Right renal pelvis (tissue), 4 donors: Measurements from ENCODE around the gene KLHDC7A. TPM values are rescaled to one million over a fixed set of nuclear protein-coding genes. Genes with fewer than 3 reads are reported as not detected.
A peak's percentile ranks its signal among the peaks of the same experiment; 100 is the strongest.
"Not testable (repeated sequence)": the region's sequence is repeated elsewhere in the genome, so short reads cannot be mapped to it uniquely, and the experiment has no call there.

Source experiments
- DNase-seq, 4 donors: peaks; one replicate each; pipeline ENCODE4 v3.0.0-alpha.2; 2013; ENCODE audit warnings: low read depth in 4 of 4, low spot score in 3 of 4, missing footprints in 1 of 4
- polyA plus RNA-seq, 4 donors: library from polyadenylated mRNA; unstranded; fragments of 120-200 nt; gene quantifications; one replicate each; pipeline ENCODE4 v1.2.1, GENCODE V29; 2013; ENCODE audit not compliant: insufficient read length in 4 of 4

Gene KLHDC7A
- 10 to 100 TPM; 10.5 to 14.0 (median 13.6) TPM for polyA plus RNA-seq

DNA sequence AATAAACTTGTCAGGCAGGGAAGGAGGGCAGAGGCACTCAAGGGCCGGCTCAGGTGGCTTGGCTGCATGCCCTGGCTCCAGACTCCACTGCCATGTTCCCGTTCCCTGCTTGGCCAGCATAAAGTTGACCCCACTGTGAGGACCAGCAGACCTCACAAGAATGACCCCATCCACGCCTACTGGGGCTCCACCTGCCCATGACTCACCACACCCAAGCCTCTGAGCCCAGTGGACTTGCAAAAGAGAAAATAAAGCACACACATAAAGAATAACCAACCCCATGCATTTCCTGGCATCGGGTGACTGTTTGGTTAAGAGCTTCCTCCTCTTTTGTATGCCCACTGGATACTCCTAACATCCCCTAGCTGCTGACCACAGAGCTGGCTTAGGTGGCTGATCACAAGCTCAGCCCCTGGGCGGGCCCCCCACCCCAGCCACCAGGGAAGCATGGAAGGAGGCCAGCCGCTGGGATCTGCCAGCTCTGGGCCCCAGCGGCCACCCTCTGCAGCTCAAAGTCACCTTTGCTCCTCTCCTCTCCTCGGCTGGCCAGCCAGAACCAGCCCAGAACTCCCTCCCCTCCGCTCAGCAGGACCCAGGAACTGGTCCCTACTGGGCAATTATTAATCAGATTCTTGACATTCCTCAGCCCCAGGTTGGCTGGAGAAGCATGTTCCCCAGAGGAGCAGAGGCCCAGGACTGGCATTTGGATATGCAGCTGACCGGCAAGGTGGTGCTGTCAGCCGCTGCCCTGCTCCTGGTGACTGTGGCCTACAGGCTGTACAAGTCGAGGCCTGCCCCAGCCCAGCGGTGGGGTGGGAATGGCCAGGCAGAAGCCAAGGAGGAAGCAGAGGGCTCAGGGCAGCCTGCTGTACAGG is at the start of gene KLHDC7A:
Gene KLHDC7A, plus strand, starts transcription at position 616 of the 875 bp plus-strand sequence. Its CDS starts 52 bp downstream, at position 668.
- DNase-seq, result peak; percentile 49 to 80 (median 69)

- no peak for DNase-seq
Observed at GRCh38 chr1:18434041-18434440, 46.7 kb upstream of the KLHDC7A start.

DNA sequence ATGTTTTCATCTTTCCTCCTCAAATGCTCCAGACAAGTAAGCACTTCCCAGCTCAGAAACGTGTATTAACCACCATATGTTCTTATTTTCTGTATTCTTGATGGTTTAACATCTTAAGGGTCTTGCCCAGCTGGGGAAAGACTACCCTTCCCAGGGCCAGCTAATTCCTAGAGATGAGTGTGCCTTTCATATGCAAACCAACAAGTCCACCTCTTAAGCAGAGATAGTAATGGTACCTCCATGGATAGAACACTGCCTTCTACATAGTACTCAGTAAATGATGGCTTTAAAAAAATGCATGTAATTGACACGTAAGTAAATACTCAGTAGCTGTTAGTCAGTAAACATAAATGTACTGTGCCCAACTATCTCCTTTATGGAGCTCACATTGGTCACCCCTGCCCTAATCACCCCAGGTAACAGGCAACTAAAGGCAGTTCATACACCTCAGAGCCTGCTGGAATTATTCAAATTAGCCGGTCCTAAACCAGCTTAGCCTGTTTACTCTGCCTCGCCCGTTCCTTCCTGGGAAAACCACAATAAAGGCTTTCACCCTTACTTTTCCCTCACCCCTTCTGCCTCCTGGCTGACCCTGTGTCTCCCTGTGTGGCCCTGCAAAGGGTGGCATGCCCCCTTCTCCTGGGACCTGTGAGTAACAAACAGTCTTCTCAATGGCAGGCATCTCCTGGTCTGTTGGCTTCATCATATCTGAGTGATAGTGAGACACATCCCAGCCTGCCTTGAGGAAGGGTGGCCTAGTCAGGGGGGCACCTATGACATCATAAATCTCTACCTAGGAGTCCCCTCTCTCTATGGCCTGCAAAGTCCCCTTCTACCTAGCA is 40.1 kb upstream of the KLHDC7A start:
- peak in 1 of 4 donors; percentile 12 for DNase-seq

- no peak for DNase-seq
Observed at GRCh38 chr1:18443587-18444520, 36.9 kb upstream of the KLHDC7A start.

DNA sequence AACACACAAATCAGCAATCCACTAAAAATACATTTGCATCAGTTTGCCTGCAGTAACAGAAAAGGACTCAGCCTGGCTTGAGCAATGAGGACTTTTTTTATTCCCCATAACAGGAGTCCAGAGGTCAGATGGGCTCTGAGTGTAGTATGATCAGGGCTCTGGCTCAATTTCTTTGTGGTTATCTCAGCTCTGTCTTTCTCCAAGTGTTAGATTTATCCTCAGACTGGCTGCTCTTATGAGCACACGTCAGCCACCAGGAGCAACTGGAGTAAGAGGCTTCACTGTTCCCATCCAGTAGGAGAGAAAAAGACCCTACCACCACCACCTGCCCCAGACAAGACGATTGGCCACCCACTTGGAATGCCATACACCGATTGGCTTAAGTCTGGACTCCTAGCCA is 36.2 kb upstream of the KLHDC7A start:
- DNase-seq, result no peak

DNA sequence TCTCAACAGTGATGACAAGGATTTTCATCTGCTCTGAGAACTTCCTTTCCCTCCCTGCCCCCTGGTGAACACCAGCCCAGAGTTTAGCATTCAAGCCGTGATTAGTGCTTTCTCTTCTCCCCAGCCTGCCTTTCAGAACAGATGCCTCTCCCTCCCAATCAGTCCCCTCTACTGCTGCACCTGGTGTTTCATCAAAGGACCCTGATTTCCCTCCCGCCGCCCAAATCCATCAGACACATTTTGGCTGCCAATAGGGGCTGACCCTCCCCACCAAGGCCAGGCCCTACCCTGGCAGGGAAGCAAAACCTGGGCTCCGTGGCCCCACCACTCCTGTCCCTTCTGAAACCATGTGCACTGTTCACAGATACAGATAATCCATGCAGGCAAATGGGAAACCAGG is 34.0 kb upstream of the KLHDC7A start:
- DNase-seq, result no peak

GRCh38 chr1:18447509-18448220 is 33.1 kb upstream of the KLHDC7A start:
- no peak for DNase-seq

- no peak for DNase-seq
Observed at GRCh38 chr1:18448889-18449288, 31.8 kb upstream of the KLHDC7A start.

GRCh38 chr1:18452550-18452949 is 28.2 kb upstream of the KLHDC7A start:
- DNase-seq, result no peak

DNA sequence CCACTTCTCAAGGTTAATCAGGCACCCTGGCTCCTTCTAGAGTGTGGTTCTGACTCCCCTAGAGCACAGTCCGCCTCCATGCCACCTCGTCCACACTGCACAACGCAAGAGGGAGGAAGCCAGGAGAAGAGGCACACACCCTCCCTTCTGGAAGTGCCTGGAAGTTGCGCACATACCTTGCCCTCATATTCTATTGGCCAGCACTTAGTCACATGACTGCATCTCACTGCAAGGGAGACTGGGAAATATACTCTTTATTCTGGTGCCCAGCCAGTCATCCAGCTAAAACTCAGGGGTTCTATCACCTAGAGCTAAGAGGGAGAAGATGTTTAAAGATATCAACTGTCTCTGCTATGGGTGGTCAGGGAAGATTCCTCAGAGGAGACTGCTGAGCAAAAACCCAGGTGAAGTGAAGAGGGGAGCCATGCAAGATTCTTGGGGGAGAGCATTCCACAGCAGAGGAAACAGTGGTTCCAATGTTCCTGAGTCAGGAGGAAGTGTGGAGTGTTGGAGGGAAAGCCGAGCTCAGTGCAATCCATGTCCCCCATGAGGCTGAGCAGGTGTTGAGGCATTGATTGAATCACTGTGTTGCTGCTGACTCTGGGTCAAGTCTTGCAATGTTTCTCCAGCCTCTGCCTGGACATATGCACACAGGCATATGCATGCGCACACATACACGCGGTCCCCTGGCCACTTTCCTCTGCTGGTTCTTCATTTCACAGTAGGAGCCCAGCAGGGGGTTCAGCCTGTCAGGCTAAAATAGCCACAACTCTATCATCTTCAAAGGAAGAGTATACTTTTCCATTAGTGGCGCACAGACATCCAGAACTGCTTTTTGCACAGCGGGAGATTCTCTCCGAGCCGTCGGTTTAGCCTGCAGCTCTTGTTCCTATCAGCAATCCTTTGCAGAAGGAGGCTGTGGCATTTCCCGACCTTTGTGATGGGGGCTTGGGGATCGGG is 22.3 kb upstream of the KLHDC7A start:
- DNase-seq, result no peak

DNA sequence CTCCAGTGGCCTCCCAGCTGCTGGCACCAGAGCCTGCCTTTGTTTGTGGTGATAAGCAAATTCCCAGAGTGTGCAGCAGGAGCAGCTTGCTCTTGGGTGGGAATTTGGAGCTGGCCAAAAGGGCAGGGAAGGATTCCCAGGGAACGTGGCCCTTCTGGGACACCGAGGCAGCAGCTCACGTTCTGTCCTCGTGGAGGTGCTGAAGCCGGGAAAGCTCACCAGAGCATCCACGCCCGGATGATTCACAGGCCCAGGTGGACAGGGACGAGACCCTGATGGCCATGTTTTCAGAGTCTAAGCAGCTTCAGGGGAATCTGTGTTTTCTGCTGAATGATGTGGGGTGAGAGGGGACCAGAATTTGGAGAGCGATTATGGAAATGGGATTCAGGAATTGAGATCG is 19.1 kb upstream of the KLHDC7A start:
- no peak for DNase-seq

DNA sequence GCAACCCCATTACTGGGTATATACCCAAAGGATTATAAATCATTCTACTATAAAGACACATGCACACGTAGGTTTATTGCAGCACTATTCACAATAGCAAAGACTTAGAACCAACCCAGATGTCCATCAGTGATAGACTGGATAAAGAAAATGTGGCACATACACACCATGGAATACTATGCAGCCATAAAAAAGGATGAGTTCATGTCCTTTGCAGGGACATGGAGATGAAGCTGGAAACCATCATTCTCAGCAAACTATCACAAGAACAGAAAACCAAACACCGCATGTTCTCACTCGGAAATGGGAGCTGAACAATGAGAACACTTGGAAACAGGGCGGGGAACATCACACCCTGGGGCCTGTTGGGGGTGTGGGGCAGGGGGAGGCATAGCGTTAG is 18.2 kb upstream of the KLHDC7A start:
- not testable (repeated sequence) for DNase-seq

- DNase-seq, result no peak
Observed at GRCh38 chr1:18463063-18463462, 17.7 kb upstream of the KLHDC7A start.

GRCh38 chr1:18463984-18464664 is 16.6 kb upstream of the KLHDC7A start:
- DNase-seq, result no peak

- no peak for DNase-seq
Observed at GRCh38 chr1:18464665-18465050, 16.1 kb upstream of the KLHDC7A start.

GRCh38 chr1:18466676-18467075 is 14.1 kb upstream of the KLHDC7A start:
- no peak for DNase-seq

- DNase-seq, result no peak
Observed at GRCh38 chr1:18468570-18468969, 12.2 kb upstream of the KLHDC7A start.

- DNase-seq, result no peak
Observed at GRCh38 chr1:18469514-18469913, 11.2 kb upstream of the KLHDC7A start.
